Osteoblast (primary cell): ENCODE measurements around the gene HTD2. TPM values are rescaled to one million over a fixed set of nuclear protein-coding genes. Genes with fewer than 3 reads are reported as not detected.

Experiments
- DNase-seq: peaks from one replicate; pipeline ENCODE4 v3.0.0; 2011; ENCODE audit warnings: low spot score, mixed read lengths; ENCODE audit not compliant: insufficient read length; ENCODE audit errors: missing footprints
- H2AFZ ChIP-seq: 2 replicates; pipeline ENCODE4 v1.6.0; 2011; ENCODE audit warnings: mild to moderate bottlenecking, low read length
- H3K27ac ChIP-seq: 2 replicates; pipeline ENCODE4 v1.5.1; 2011; ENCODE audit warnings: mild to moderate bottlenecking, low read depth, low read length, moderate library complexity
- H3K27me3 ChIP-seq: 2 replicates; pipeline ENCODE4 v1.6.0; 2012; ENCODE audit warnings: mild to moderate bottlenecking, control low read depth, inconsistent platforms, low read length, moderate library complexity; ENCODE audit not compliant: insufficient read depth
- H3K36me3 ChIP-seq: 2 replicates; pipeline ENCODE4 v1.5.1; 2011; ENCODE audit warnings: mild to moderate bottlenecking, low read length, control low read depth, moderate library complexity; ENCODE audit not compliant: insufficient read depth
- H3K4me1 ChIP-seq: 2 replicates; pipeline ENCODE4 v1.5.1; 2011; ENCODE audit warnings: mild to moderate bottlenecking, low read length, control low read depth, moderate library complexity; ENCODE audit not compliant: insufficient read depth
- H3K4me2 ChIP-seq: 2 replicates; pipeline ENCODE4 v1.6.0; 2011; ENCODE audit warnings: mild to moderate bottlenecking, low read length; ENCODE audit not compliant: insufficient read depth
- H3K4me3 ChIP-seq: fragments of 200-600 bp; sonication (generic); 3 replicates; pipeline ENCODE4 v1.5.1; 2012; ENCODE audit warnings: mild to moderate bottlenecking, low read length, inconsistent platforms; ENCODE audit not compliant: insufficient read depth
- H3K79me2 ChIP-seq: 2 replicates; pipeline ENCODE4 v1.6.0; 2012; ENCODE audit warnings: mild to moderate bottlenecking, low read length, control low read depth, inconsistent platforms; ENCODE audit not compliant: insufficient read depth
- H3K9me3 ChIP-seq: 2 replicates; pipeline ENCODE4 v1.5.1; 2011; ENCODE audit warnings: low read depth, low read length, control low read depth
- H4K20me1 ChIP-seq: 2 replicates; pipeline ENCODE4 v1.6.0; 2012; ENCODE audit warnings: mild to moderate bottlenecking, low read length, control low read depth; ENCODE audit not compliant: insufficient read depth
- CTCF ChIP-seq: IDR thresholded peaks from 2 replicates; pipeline ENCODE4 v1.5.1; 2011; ENCODE audit warnings: mild to moderate bottlenecking, low read depth, low read length, moderate library complexity; ENCODE audit errors: extremely low read depth
- small RNA-seq: library from RNA; depleted of rRNA; stranded (forward); fragments of <200 nt; gene quantifications from one replicate; pipeline ENCODE3, GENCODE V24; 2012
- total RNA-seq: library from RNA; depleted of rRNA; stranded (reverse); fragments of >200 nt; gene quantifications from 2 replicates; pipeline ENCODE4 v1.2.3, GENCODE V29; 2012

HTD2 gene
- total RNA-seq, 1 donor = 6.2 TPM

GRCh38 chr3:58361866-58362265 is 55.5 kb downstream of the HTD2 start:
- peaks cover 59% of the 10 kb centered on the region for H3K79me2 ChIP-seq
- H4K20me1 ChIP-seq = peaks cover 30% of the 10 kb centered on the region
- H3K4me3 ChIP-seq = no peak overlapping the region

GRCh38 chr3:58366699-58367098 is 60.4 kb downstream of the HTD2 start:
- H3K79me2 ChIP-seq = peaks cover 39% of the 10 kb centered on the region

More at GRCh38 chr3:58361866-58362265, 55.5 kb downstream of the HTD2 start:
- no peak overlapping the region for H2AFZ ChIP-seq
- H3K27me3 ChIP-seq = no peaks in the 10 kb centered on the region
- H3K9me3 ChIP-seq = no peaks in the 10 kb centered on the region
- no peak for DNase-seq
- peaks cover 6% of the 10 kb centered on the region for H3K4me1 ChIP-seq
- no peak overlapping the region for H3K27ac ChIP-seq
- no peaks in the 10 kb centered on the region for H3K36me3 ChIP-seq
- no peak for TF ChIP-seq CTCF
- H3K4me2 ChIP-seq = no peak overlapping the region

DNA sequence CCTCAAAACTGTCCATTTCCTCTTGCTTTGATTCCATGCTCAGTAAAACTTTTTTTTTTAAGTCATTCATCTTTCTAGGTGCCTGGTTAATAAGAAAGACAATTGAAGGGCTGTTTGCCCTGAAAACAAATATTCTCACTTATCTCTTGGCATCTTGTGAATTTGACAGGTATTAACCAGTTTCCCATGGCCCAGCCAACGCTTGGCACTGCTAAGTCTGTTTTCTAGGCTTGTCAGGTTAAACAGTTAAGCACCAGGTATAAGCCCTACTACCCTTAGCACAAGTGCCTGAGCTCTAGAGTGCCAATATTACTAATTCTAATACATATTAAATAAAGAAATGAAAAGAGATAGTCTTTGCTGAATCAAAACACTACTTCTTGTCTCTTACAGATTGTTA is 62.7 kb downstream of the HTD2 start:
- Histone ChIP-seq H3K36me3 (peaks cover 8% of the 10 kb centered on the region), H3K79me2 (peaks cover 28% of the 10 kb centered on the region), H3K4me1 (peaks cover 8% of the 10 kb centered on the region), H3K4me2 (no peak overlapping the region), H3K27me3 (no peaks in the 10 kb centered on the region), H3K4me3 (no peak overlapping the region), H2AFZ (no peak overlapping the region), H4K20me1 (peaks cover 10% of the 10 kb centered on the region), H3K9me3 (no peaks in the 10 kb centered on the region), H3K27ac (no peak overlapping the region)
- no peak for TF ChIP-seq CTCF
- DNase-seq = no peak

More at GRCh38 chr3:58366699-58367098, 60.4 kb downstream of the HTD2 start:
- Histone ChIP-seq H3K27me3 (no peaks in the 10 kb centered on the region), H3K9me3 (no peaks in the 10 kb centered on the region), H3K4me1 (peaks cover 7% of the 10 kb centered on the region), H2AFZ (no peak overlapping the region), H3K4me3 (no peak overlapping the region), H3K4me2 (no peak overlapping the region), H3K27ac (no peak overlapping the region), H3K36me3 (peaks cover 8% of the 10 kb centered on the region), H4K20me1 (peaks cover 10% of the 10 kb centered on the region)
- DNase-seq = no peak
- TF ChIP-seq CTCF = no peak

Small RNA genes lying within 50 kb of the gene (small RNA-seq; reads per million reads assigned to genes)
- gene AC098479.1 = not detected

Other genes with a start within 250 kb of the HTD2 start
- not detected in 2 replicates for gene DNASE1L3, start 95.5 kb upstream of the HTD2 start, total RNA-seq
- gene ABHD6, start 68.7 kb upstream of the HTD2 start, total RNA-seq = 5.1 and 5.9 TPM in 2 replicates
- 13.0 and 13.4 TPM in 2 replicates for gene RPP14, start 275 bp upstream of the HTD2 start, total RNA-seq
- gene PXK, start 26.4 kb downstream of the HTD2 start, total RNA-seq = 77.4 and 87.8 TPM in 2 replicates
- gene PDHB, start 127.3 kb downstream of the HTD2 start, total RNA-seq = 68.4 and 78.2 TPM in 2 replicates
- 8.0 and 10.6 TPM in 2 replicates for gene KCTD6, start 185.6 kb downstream of the HTD2 start, total RNA-seq
- gene ACOX2, start 230.7 kb downstream of the HTD2 start, total RNA-seq = 28.6 and 29.8 TPM in 2 replicates